ENCODE results near the gene LHX8. TPM values are rescaled to one million over a fixed set of nuclear protein-coding genes. Genes with fewer than 3 reads are reported as not detected.

The LHX8 gene
- total and polyA plus RNA-seq, 2 of the 13 experiments (the other 11 are each of a cell fraction or from before 2014, with no cell fraction given), result not detected

DNA sequence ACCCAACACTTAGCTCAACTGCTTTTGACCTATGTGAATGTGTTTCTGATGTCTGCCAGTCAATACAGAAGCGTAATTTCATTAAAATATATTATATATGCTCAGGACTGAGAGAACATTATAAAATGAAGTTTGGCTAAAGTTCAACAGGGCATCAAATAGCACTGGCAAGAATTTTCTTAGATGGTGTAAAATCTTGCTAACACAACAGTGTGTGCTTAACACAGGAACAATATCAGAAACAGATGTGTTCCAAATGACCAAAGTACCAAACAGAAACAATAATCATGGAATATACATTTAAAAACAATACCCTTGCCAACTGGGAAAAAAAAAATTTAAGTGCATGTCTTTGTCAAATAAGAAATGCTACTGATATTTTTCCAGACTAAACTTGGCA lies 10.4 kb upstream of the LHX8 start (continued):
- TF ChIP-seq CCAR2 (optimal IDR thresholded peaks at IDR 0.05; ENCODE audit: low read depth, low read length) (no peak), CBFB (CRISPR knock-in tag; IDR thresholded peaks at IDR 0.05) (no peak), ONECUT2 (CRISPR knock-in tag; IDR thresholded peaks at IDR 0.05) (no peak), SRF (IDR thresholded peaks at IDR 0.05; ENCODE audit: low read depth, low read length) (no peak), ZNF331 (CRISPR knock-in tag; IDR thresholded peaks at IDR 0.05) (no peak)

DNA sequence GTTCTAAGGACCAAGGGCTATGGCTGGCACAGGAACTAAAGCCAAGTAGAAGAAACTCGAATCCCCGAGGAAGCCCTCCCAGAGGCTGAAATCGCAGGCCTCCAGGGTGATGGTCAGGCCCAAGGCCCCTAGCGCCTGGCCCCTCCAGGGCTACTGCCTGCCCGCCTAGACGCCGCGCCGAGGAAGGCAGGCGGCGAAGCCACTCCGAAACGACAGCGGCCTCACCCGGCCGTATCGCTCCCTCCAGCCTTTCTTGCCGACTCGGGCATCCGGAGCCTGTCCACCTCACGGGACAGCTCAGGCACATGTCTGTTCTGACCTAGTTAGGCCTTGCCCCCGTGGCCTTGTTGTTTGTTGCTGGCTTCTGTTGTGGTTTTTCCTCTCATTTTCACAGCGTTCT lies 9.7 kb upstream of the LHX8 start:
- peak; percentile 6 for DNase-seq (ENCODE audit: low spot score)
- ChIA-PET POLR2A (no interaction called here), CTCF (ENCODE audit: low intra/inter-chr PET ratio, low total read pairs) (no interaction called here)
- no peak for FAIRE-seq
- WGBS (ENCODE audit: low lambda C conversion rate), result 10% methylated on average over 3 of the region's 23 CpGs
- peaks cover 6% of the 10 kb centered on the region; the same call in 1 of the 2 replicates for H3K4me1 ChIP-seq (ENCODE audit: insufficient read depth, low read length)
- H3K27me3 ChIP-seq (ENCODE audit: control insufficient read depth in 1 of 2, insufficient read depth in 2 of 2, low read length in 2 of 2), result peaks cover 0 to 44% of the 10 kb centered on the region in 2 experiments; a peak in 2 of 5 replicates
- no peak overlapping the region for H3K9ac ChIP-seq (ENCODE audit: insufficient read depth, low read depth, low read length)
- in situ Hi-C loops (cut with HindIII; ENCODE audit: extremely low pct_ligation_motif_present, low pct_unique_long_range_greater_than_20kb) (no loop called here), intact Hi-C loops (cut with micrococcal nuclease; ENCODE audit: unreplicated experiment) (no loop called here)
- H3K79me2 ChIP-seq (ENCODE audit: insufficient read depth, low read length), result no peaks in the 10 kb centered on the region
- no peaks in the 10 kb centered on the region for H3K36me3 ChIP-seq (replicated peaks in 1 of 2; ENCODE audit: control insufficient read depth in 1 of 2, insufficient read depth in 2 of 2, low read length in 2 of 2)
- H2AFZ ChIP-seq (ENCODE audit: low read length), result no peak overlapping the region
- no peak overlapping the region for H3K4me3 ChIP-seq (replicated peaks in 1 of 3; ENCODE audit: insufficient read depth in 1 of 3, low read depth in 2 of 3, low read length in 3 of 3)
- BruUV-seq (replicated peaks), result no TSS peak
- TF ChIP-seq ZNF768 (CRISPR knock-in tag; IDR thresholded peaks at IDR 0.05) (no peak), KLF11 (CRISPR knock-in tag; IDR thresholded peaks at IDR 0.05) (no peak), ZFX (CRISPR knock-in tag; IDR thresholded peaks at IDR 0.05; ENCODE audit: low read depth) (0 out of 2 replicates have a peak, but pooled peaks have one; percentile 29), STAG1 (CRISPR knock-in tag; IDR thresholded peaks at IDR 0.05) (peak; percentile 58)
- TF ChIP-seq, protein P1, sequence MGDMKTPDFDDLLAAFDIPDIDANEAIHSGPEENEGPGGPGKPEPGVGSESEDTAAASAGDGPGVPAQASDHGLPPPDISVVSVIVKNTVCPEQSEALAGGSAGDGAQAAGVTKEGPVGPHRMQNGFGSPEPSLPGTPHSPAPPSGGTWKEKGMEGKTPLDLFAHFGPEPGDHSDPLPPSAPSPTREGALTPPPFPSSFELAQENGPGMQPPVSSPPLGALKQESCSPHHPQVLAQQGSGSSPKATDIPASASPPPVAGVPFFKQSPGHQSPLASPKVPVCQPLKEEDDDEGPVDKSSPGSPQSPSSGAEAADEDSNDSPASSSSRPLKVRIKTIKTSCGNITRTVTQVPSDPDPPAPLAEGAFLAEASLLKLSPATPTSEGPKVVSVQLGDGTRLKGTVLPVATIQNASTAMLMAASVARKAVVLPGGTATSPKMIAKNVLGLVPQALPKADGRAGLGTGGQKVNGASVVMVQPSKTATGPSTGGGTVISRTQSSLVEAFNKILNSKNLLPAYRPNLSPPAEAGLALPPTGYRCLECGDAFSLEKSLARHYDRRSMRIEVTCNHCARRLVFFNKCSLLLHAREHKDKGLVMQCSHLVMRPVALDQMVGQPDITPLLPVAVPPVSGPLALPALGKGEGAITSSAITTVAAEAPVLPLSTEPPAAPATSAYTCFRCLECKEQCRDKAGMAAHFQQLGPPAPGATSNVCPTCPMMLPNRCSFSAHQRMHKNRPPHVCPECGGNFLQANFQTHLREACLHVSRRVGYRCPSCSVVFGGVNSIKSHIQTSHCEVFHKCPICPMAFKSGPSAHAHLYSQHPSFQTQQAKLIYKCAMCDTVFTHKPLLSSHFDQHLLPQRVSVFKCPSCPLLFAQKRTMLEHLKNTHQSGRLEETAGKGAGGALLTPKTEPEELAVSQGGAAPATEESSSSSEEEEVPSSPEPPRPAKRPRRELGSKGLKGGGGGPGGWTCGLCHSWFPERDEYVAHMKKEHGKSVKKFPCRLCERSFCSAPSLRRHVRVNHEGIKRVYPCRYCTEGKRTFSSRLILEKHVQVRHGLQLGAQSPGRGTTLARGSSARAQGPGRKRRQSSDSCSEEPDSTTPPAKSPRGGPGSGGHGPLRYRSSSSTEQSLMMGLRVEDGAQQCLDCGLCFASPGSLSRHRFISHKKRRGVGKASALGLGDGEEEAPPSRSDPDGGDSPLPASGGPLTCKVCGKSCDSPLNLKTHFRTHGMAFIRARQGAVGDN (CRISPR knock-in tag; IDR thresholded peaks at IDR 0.05), result peak; percentile 19; the same call in 1 of the 2 replicates
- TF ChIP-seq, protein P2, sequence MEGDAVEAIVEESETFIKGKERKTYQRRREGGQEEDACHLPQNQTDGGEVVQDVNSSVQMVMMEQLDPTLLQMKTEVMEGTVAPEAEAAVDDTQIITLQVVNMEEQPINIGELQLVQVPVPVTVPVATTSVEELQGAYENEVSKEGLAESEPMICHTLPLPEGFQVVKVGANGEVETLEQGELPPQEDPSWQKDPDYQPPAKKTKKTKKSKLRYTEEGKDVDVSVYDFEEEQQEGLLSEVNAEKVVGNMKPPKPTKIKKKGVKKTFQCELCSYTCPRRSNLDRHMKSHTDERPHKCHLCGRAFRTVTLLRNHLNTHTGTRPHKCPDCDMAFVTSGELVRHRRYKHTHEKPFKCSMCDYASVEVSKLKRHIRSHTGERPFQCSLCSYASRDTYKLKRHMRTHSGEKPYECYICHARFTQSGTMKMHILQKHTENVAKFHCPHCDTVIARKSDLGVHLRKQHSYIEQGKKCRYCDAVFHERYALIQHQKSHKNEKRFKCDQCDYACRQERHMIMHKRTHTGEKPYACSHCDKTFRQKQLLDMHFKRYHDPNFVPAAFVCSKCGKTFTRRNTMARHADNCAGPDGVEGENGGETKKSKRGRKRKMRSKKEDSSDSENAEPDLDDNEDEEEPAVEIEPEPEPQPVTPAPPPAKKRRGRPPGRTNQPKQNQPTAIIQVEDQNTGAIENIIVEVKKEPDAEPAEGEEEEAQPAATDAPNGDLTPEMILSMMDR (CRISPR knock-in tag; IDR thresholded peaks at IDR 0.05), result peak; percentile 62
- TF ChIP-seq, protein P3, sequence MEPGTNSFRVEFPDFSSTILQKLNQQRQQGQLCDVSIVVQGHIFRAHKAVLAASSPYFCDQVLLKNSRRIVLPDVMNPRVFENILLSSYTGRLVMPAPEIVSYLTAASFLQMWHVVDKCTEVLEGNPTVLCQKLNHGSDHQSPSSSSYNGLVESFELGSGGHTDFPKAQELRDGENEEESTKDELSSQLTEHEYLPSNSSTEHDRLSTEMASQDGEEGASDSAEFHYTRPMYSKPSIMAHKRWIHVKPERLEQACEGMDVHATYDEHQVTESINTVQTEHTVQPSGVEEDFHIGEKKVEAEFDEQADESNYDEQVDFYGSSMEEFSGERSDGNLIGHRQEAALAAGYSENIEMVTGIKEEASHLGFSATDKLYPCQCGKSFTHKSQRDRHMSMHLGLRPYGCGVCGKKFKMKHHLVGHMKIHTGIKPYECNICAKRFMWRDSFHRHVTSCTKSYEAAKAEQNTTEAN (CRISPR knock-in tag; conservative IDR thresholded peaks at IDR 0.05), result no peak
- no peak overlapping the region for H3K4me2 ChIP-seq (ENCODE audit: low read depth, low read length)
- ATAC-seq, result peak; percentile 98
- H3K9me3 ChIP-seq (ENCODE audit: low read length), result no peaks in the 10 kb centered on the region
- no peak overlapping the region for H3K27ac ChIP-seq (ENCODE audit: extremely low read length, insufficient read depth, low read length)
- H4K20me1 ChIP-seq (ENCODE audit: insufficient read depth, low read length), result no peaks in the 10 kb centered on the region

All from HepG2 (cell line).